ENCODE measurements around the gene SIPA1L3. TPM values are rescaled to one million over a fixed set of nuclear protein-coding genes. Genes with fewer than 3 reads are reported as not detected.
A peak's percentile ranks its signal among the peaks of the same experiment; 100 is the strongest.

SIPA1L3 gene
- total RNA-seq, 2 donors from 2014 or later, result 42.8 to 48.2 TPM

GRCh38 chr19:37929355-37929923, 22.4 kb downstream of the SIPA1L3 start:
- Histone ChIP-seq H3K9me3 (ENCODE audit: control insufficient read depth, low read length) (peaks cover 5% of the 10 kb centered on the region), H3K27ac (ENCODE audit: low read depth, low read length) (no peak overlapping the region), H3K27me3 (ENCODE audit: control insufficient read depth, insufficient read depth, low read length, poor library complexity, severe bottlenecking) (no peaks in the 10 kb centered on the region), H3K9ac (ENCODE audit: extremely low read depth, low read length, poor library complexity, severe bottlenecking) (no peak overlapping the region), H3K4me1 (ENCODE audit: control insufficient read depth, insufficient read depth, low read length) (peaks cover 13% of the 10 kb centered on the region), H3K36me3 (ENCODE audit: control insufficient read depth, insufficient read depth, low read length) (no peaks in the 10 kb centered on the region), H3K4me3 (ENCODE audit: low read length) (no peak overlapping the region)
- 70% methylated on average over 3 to 4 of the region's 4 CpGs for WGBS, 2 experiments (ENCODE audit: insufficient coverage in 1 of 2, insufficient read length in 1 of 2)
- H3K4me3 Mint-ChIP-seq, result no peak overlapping the region
- H3K27me3 Mint-ChIP-seq (ENCODE audit: insufficient read depth), result no peaks in the 10 kb centered on the region
- DNase-seq, result peak; percentile 70
- no peak overlapping the region for H3K27ac Mint-ChIP-seq
- peaks cover 2% of the 10 kb centered on the region for H3K9me3 Mint-ChIP-seq
- peaks cover 43% of the 10 kb centered on the region for H3K4me1 Mint-ChIP-seq
- TF ChIP-seq CTCF (conservative IDR thresholded peaks at IDR 0.05), result peak; percentile 51
- peaks cover 20% of the 10 kb centered on the region for H3K36me3 Mint-ChIP-seq (ENCODE audit: low read depth)

GRCh38 chr19:37930416-37930815, 23.4 kb downstream of the SIPA1L3 start:
- DNase-seq, result no peak
- Histone ChIP-seq H3K9me3 (ENCODE audit: control insufficient read depth, low read length) (peaks cover 8% of the 10 kb centered on the region), H3K27ac (ENCODE audit: low read depth, low read length) (no peak overlapping the region), H3K4me3 (ENCODE audit: low read length) (no peak overlapping the region), H3K4me1 (ENCODE audit: control insufficient read depth, insufficient read depth, low read length) (peaks cover 13% of the 10 kb centered on the region), H3K27me3 (ENCODE audit: control insufficient read depth, insufficient read depth, low read length, poor library complexity, severe bottlenecking) (no peaks in the 10 kb centered on the region), H3K9ac (ENCODE audit: extremely low read depth, low read length, poor library complexity, severe bottlenecking) (no peak overlapping the region), H3K36me3 (ENCODE audit: control insufficient read depth, insufficient read depth, low read length) (no peaks in the 10 kb centered on the region)
- no peaks in the 10 kb centered on the region for H3K27me3 Mint-ChIP-seq (ENCODE audit: insufficient read depth)
- no peak for TF ChIP-seq CTCF (conservative IDR thresholded peaks at IDR 0.05)
- WGBS, 2 experiments (ENCODE audit: insufficient coverage in 1 of 2, insufficient read length in 1 of 2), result 96 to 99% methylated on average over 2 to 4 of the region's 5 CpGs
- peaks cover 43% of the 10 kb centered on the region for H3K4me1 Mint-ChIP-seq
- H3K36me3 Mint-ChIP-seq (ENCODE audit: low read depth), result peaks cover 25% of the 10 kb centered on the region
- H3K27ac Mint-ChIP-seq, result no peak overlapping the region
- H3K4me3 Mint-ChIP-seq, result no peak overlapping the region
- peaks cover 4% of the 10 kb centered on the region for H3K9me3 Mint-ChIP-seq

- Mint-ChIP-seq H3K27ac (peak overlapping the region; percentile 92), H3K4me1 (peaks cover 43% of the 10 kb centered on the region), H3K9me3 (peaks cover 12% of the 10 kb centered on the region), H3K27me3 (ENCODE audit: insufficient read depth) (no peaks in the 10 kb centered on the region), H3K4me3 (peak overlapping the region; percentile 51), H3K36me3 (ENCODE audit: low read depth) (peaks cover 29% of the 10 kb centered on the region)
- 10 to 24% methylated on average over 6 to 30 of the region's 30 CpGs for WGBS, 2 experiments (ENCODE audit: insufficient coverage in 1 of 2, insufficient read length in 1 of 2)
- H3K9ac ChIP-seq (ENCODE audit: extremely low read depth, low read length, poor library complexity, severe bottlenecking), result peak overlapping the region; percentile 64
- H3K27me3 ChIP-seq (ENCODE audit: control insufficient read depth, insufficient read depth, low read length, poor library complexity, severe bottlenecking), result no peaks in the 10 kb centered on the region
- peak overlapping the region; percentile 76 for H3K4me3 ChIP-seq (ENCODE audit: low read length)
- peak; percentile 91 for DNase-seq
- H3K36me3 ChIP-seq (ENCODE audit: control insufficient read depth, insufficient read depth, low read length), result no peaks in the 10 kb centered on the region
- H3K9me3 ChIP-seq (ENCODE audit: control insufficient read depth, low read length), result peaks cover 25% of the 10 kb centered on the region
- H3K27ac ChIP-seq (ENCODE audit: low read depth, low read length), result peak overlapping the region; percentile 16
- H3K4me1 ChIP-seq (ENCODE audit: control insufficient read depth, insufficient read depth, low read length), result peaks cover 13% of the 10 kb centered on the region
- peak; percentile 35 for TF ChIP-seq CTCF (conservative IDR thresholded peaks at IDR 0.05)
These were observed 25.1 kb downstream of the SIPA1L3 start for GRCh38 chr19:37931881-37932655.
